Measurements from ENCODE around the gene SYNGR3. TPM values are rescaled to one million over a fixed set of nuclear protein-coding genes. Genes with fewer than 3 reads are reported as not detected.
"Not testable (repeated sequence)": the region's sequence is repeated elsewhere in the genome, so short reads cannot be mapped to it uniquely, and the experiment has no call there.

SYNGR3 gene
- total and polyA plus RNA-seq, 2 donors from 2014 or later, result 2.2 to 4.6 TPM

DNA sequence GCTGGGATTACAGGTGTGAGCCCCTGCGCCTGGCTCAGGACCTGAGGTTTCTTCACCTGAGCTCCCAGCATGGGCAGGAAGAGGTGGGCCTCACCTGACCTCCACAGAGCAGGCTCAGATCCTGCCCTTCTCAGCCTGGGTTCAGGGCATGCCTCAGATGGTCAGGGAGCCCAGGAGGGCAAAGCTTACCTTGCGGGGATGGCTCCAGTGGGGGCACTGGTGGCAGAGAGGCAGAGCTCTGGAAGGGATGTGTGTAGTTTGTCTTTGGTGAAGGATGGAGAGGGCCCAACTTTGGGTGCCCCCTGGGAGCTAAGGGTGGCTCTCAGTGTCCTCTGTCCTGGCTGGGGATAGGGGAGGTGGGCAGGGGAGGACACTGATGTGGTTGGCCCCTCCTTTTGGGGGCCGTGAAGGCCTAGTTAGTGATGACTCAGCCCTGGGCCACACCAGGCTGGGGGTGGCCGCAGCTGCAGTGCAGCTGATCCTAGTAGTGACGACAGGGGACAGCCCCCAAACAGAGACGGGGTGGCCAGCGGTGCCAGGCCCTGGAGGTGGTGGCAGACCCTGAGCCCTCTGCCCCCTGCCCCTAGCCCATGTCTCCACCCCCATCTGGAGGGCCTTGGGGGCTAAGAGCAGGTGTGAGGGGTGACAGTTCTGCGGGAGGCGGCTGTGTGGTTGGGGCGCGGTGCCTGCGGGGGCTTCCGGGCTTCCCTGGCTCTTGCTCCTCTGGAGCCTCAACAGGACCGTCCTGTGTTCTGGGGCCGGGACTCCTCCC, 42.7 kb downstream of the SYNGR3 start:
- H3K9ac ChIP-seq (ENCODE audit: low read length in 3 of 3), result no peak overlapping the region
- peaks cover 0 to 3% (median 0%) of the 10 kb centered on the region in 3 donors for H3K36me3 ChIP-seq (ENCODE audit: control insufficient read depth in 2 of 3, insufficient read depth in 3 of 3, low read length in 3 of 3)
- H3K9me3 ChIP-seq (ENCODE audit: control insufficient read depth in 2 of 3, insufficient read depth in 1 of 3, low read length in 3 of 3), result no peaks in the 10 kb centered on the region
- H3K27ac ChIP-seq (ENCODE audit: low read depth in 2 of 2, low read length in 2 of 2), result peak overlapping the region; percentile 76 to 82
- peak in 1 of 5 donors; percentile 54 for DNase-seq
- intact Hi-C loops (cut with DNase I), result no loop called here
- H3K4me1 ChIP-seq (ENCODE audit: control insufficient read depth in 2 of 3, insufficient read depth in 2 of 3, low read depth in 1 of 3, low read length in 3 of 3), result peaks cover 0 to 37% (median 0%) of the 10 kb centered on the region in 3 donors
- H3K27me3 ChIP-seq (ENCODE audit: control insufficient read depth, insufficient read depth, low read length), result no peaks in the 10 kb centered on the region
- H3K4me3 ChIP-seq (ENCODE audit: low read length in 3 of 3), result peak overlapping the region in 1 of 3 donors; percentile 60
- no peak for FAIRE-seq
- TF ChIP-seq, protein P1, sequence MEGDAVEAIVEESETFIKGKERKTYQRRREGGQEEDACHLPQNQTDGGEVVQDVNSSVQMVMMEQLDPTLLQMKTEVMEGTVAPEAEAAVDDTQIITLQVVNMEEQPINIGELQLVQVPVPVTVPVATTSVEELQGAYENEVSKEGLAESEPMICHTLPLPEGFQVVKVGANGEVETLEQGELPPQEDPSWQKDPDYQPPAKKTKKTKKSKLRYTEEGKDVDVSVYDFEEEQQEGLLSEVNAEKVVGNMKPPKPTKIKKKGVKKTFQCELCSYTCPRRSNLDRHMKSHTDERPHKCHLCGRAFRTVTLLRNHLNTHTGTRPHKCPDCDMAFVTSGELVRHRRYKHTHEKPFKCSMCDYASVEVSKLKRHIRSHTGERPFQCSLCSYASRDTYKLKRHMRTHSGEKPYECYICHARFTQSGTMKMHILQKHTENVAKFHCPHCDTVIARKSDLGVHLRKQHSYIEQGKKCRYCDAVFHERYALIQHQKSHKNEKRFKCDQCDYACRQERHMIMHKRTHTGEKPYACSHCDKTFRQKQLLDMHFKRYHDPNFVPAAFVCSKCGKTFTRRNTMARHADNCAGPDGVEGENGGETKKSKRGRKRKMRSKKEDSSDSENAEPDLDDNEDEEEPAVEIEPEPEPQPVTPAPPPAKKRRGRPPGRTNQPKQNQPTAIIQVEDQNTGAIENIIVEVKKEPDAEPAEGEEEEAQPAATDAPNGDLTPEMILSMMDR (IDR thresholded peaks at IDR 0.05; ENCODE audit: borderline replicate concordance, extremely low read depth, insufficient read depth), result no peak

DNA sequence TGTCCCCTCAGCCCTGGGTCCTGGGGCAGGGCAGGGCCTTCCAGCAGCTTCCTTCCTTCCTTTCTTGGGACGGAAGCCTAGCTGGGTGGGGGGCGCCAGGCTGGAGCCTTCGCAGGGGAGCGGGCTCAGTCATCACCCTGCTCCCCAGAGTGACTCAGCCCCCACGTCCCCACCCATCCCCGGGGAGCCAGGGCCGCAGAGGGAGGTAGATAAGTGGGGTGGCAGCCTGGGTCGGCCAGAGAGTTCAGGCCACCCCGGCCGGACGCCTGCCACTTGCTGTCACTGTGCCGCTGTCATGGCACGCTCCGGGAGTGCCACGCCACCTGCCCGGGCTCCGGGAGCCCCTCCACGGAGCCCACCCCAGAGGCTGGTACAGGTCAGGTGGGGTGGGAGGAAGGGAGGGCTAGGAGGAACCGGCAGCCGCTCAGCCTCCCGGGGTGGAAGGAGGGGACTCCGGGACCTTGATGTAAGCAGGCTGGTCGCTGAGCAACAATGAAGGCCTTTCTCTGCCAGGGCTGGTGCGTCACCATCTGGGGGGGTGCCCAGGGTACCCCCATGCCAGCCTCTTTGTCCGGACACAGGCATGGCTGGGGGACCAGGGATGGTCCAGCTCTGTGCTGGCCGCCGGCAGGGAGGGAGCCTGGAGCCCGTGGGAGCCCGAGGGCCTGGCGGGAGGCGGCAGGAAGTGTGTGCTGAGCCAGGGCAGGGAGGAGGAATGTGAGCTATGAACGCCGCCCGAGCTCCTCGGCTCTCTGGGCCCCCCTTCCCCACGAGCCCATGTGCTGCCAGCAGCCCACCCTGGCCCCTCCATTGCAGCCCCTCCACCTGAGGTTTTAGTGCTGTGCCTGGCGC, 43.5 kb downstream of the SYNGR3 start:
- Histone ChIP-seq H3K4me3 (ENCODE audit: low read length in 3 of 3) (peak overlapping the region in 2 of 3 donors; percentile 38 to 60), H3K36me3 (ENCODE audit: control insufficient read depth in 2 of 3, insufficient read depth in 3 of 3, low read length in 3 of 3) (peaks cover 0 to 4% (median 0%) of the 10 kb centered on the region in 3 donors), H3K27ac (ENCODE audit: low read depth in 2 of 2, low read length in 2 of 2) (peak overlapping the region; percentile 76 to 82), H3K4me1 (ENCODE audit: control insufficient read depth in 2 of 3, insufficient read depth in 2 of 3, low read depth in 1 of 3, low read length in 3 of 3) (peaks cover 0 to 36% (median 0%) of the 10 kb centered on the region in 3 donors), H3K9ac (ENCODE audit: low read length in 3 of 3) (no peak overlapping the region), H3K9me3 (ENCODE audit: control insufficient read depth in 2 of 3, insufficient read depth in 1 of 3, low read length in 3 of 3) (no peaks in the 10 kb centered on the region), H3K27me3 (ENCODE audit: control insufficient read depth, insufficient read depth, low read length) (no peaks in the 10 kb centered on the region)
- TF ChIP-seq, protein P1 (IDR thresholded peaks at IDR 0.05; ENCODE audit: borderline replicate concordance, extremely low read depth, insufficient read depth), result no peak
- peak in 4 of 5 donors; percentile 66 to 88 (median 84) for DNase-seq
- intact Hi-C loops (cut with DNase I), result no loop called here
- FAIRE-seq, result no peak

DNA sequence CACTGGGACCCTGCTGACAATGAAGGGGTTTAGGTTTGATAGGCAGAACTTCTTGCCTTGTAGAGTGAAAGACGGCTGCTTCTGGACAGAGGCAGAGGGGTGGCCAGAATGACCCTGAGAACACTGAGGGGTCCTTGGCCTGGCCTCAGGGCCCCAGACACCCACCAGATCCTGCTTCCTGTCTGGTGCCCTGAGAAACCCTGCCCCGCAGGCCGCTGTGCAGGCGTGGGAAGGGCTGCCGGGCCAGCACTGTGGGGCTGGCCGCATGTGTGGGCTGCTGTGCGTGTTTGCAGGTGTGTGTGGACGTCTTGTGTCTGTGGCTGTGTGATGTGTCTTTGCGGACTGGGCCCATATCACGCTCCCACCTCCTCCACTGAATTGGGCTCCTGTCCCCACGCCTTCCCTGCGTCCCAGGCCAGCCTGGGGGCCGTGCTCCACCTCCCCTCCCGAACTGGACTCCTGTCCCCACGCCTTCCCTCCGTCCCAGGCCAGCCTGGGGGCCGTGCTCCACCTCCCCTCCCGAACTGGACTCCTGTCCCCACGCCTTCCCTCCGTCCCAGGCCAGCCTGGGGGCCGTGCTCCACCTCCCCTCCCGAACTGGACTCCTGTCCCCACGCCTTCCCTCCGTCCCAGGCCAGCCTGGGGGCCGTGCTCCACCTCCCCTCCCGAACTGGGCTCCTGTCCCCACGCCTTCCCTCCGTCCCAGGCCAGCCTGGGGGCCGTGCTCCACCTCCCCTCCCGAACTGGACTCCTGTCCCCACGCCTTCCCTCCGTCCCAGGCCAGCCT, 44.3 kb downstream of the SYNGR3 start:
- H3K9me3 ChIP-seq (ENCODE audit: control insufficient read depth in 2 of 3, insufficient read depth in 1 of 3, low read length in 3 of 3); H3K27me3 ChIP-seq (ENCODE audit: control insufficient read depth, insufficient read depth, low read length); intact Hi-C loops (cut with DNase I); H3K36me3 ChIP-seq (ENCODE audit: control insufficient read depth in 2 of 3, insufficient read depth in 3 of 3, low read length in 3 of 3); DNase-seq; FAIRE-seq; H3K9ac ChIP-seq (ENCODE audit: low read length in 3 of 3): not testable (repeated sequence)
- peak overlapping the region; percentile 76 to 82 for H3K27ac ChIP-seq (ENCODE audit: low read depth in 2 of 2, low read length in 2 of 2)
- peaks cover 0 to 39% (median 0%) of the 10 kb centered on the region in 3 donors for H3K4me1 ChIP-seq (ENCODE audit: control insufficient read depth in 2 of 3, insufficient read depth in 2 of 3, low read depth in 1 of 3, low read length in 3 of 3)
- peak overlapping the region in 2 of 3 donors; percentile 38 to 60 for H3K4me3 ChIP-seq (ENCODE audit: low read length in 3 of 3)
